Parathyroid adenoma (tissue), 2 donors: ENCODE data around the gene SNX20.

Experiments
- H2AFZ ChIP-seq: fragments of 300-600 bp; sonication (generic); one replicate; pipeline ENCODE4 v1.7.0; 2017; ENCODE audit warnings: antibody characterized with exemption, mild to moderate bottlenecking
- H3K27ac ChIP-seq: fragments of 300-600 bp; sonication (generic); one replicate; pipeline ENCODE4 v1.7.0; 2017
- H3K27me3 ChIP-seq: fragments of 300-600 bp; sonication (generic); one replicate; pipeline ENCODE4 v1.7.0; 2017; ENCODE audit warnings: low read length; ENCODE audit not compliant: control insufficient read depth, insufficient read depth
- H3K36me3 ChIP-seq: fragments of 300-600 bp; sonication (generic); one replicate; pipeline ENCODE4 v1.7.0; 2017; ENCODE audit warnings: low read length; ENCODE audit not compliant: control insufficient read depth, insufficient read depth
- H3K4me1 ChIP-seq: fragments of 300-600 bp; sonication (generic); one replicate; pipeline ENCODE4 v1.7.0; 2017; ENCODE audit warnings: control low read depth
- H3K4me2 ChIP-seq: fragments of 300-600 bp; sonication (generic); one replicate; pipeline ENCODE4 v1.7.0; 2017; ENCODE audit warnings: low read length
- H3K4me3 ChIP-seq: fragments of 300-600 bp; sonication (generic); one replicate; pipeline ENCODE4 v1.7.0; 2017; ENCODE audit warnings: low read depth, low read length
- H3K79me2 ChIP-seq: fragments of 300-600 bp; sonication (generic); one replicate; pipeline ENCODE4 v1.7.0; 2017; ENCODE audit warnings: control low read depth
- H3K9ac ChIP-seq: fragments of 300-600 bp; sonication (generic); one replicate; pipeline ENCODE4 v1.7.0; 2017; ENCODE audit warnings: mild to moderate bottlenecking
- H3K9me3 ChIP-seq: fragments of 300-600 bp; sonication (generic); one replicate; pipeline ENCODE4 v1.7.0; 2017; ENCODE audit warnings: low read length; ENCODE audit not compliant: control insufficient read depth
- TF ChIP-seq, protein P1 (sequence below): fragments of 300-600 bp; sonication (generic); IDR thresholded peaks from one replicate; pipeline ENCODE4 v1.7.0; 2017; ENCODE audit warnings: antibody characterized with exemption, mild to moderate bottlenecking
- donor health status: primary hyperparathyroidism.

The SNX20 gene

GRCh38 chr16:50627419-50627818 lies 53.7 kb downstream of the SNX20 start:
- no peaks in the 10 kb centered on the region for H3K79me2 ChIP-seq
- H3K9me3 ChIP-seq, result no peaks in the 10 kb centered on the region
- no peaks in the 10 kb centered on the region for H3K4me1 ChIP-seq
- H2AFZ ChIP-seq, result no peak overlapping the region
- H3K27me3 ChIP-seq, result no peaks in the 10 kb centered on the region
- no peak overlapping the region for H3K9ac ChIP-seq
- no peaks in the 10 kb centered on the region for H3K36me3 ChIP-seq
- H3K27ac ChIP-seq, result no peak overlapping the region
- H3K4me2 ChIP-seq, result no peak overlapping the region
- TF ChIP-seq, protein P1, sequence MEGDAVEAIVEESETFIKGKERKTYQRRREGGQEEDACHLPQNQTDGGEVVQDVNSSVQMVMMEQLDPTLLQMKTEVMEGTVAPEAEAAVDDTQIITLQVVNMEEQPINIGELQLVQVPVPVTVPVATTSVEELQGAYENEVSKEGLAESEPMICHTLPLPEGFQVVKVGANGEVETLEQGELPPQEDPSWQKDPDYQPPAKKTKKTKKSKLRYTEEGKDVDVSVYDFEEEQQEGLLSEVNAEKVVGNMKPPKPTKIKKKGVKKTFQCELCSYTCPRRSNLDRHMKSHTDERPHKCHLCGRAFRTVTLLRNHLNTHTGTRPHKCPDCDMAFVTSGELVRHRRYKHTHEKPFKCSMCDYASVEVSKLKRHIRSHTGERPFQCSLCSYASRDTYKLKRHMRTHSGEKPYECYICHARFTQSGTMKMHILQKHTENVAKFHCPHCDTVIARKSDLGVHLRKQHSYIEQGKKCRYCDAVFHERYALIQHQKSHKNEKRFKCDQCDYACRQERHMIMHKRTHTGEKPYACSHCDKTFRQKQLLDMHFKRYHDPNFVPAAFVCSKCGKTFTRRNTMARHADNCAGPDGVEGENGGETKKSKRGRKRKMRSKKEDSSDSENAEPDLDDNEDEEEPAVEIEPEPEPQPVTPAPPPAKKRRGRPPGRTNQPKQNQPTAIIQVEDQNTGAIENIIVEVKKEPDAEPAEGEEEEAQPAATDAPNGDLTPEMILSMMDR, result no peak
- no peak overlapping the region for H3K4me3 ChIP-seq

- H3K9me3 ChIP-seq, result no peaks in the 10 kb centered on the region
- no peak overlapping the region for H3K27ac ChIP-seq
- H3K9ac ChIP-seq, result no peak overlapping the region
- no peaks in the 10 kb centered on the region for H3K79me2 ChIP-seq
- no peak overlapping the region for H3K4me3 ChIP-seq
- TF ChIP-seq, protein P1, result no peak
- no peak overlapping the region for H3K4me2 ChIP-seq
- no peaks in the 10 kb centered on the region for H3K27me3 ChIP-seq
- H3K36me3 ChIP-seq, result no peaks in the 10 kb centered on the region
- H2AFZ ChIP-seq, result no peak overlapping the region
- H3K4me1 ChIP-seq, result no peaks in the 10 kb centered on the region
These were observed 54.2 kb downstream of the SNX20 start for GRCh38 chr16:50626868-50627267.

- Histone ChIP-seq H3K36me3 (no peaks in the 10 kb centered on the region), H2AFZ (no peak overlapping the region), H3K79me2 (no peaks in the 10 kb centered on the region), H3K4me3 (no peak overlapping the region), H3K27me3 (no peaks in the 10 kb centered on the region), H3K4me1 (no peaks in the 10 kb centered on the region), H3K9ac (no peak overlapping the region), H3K27ac (no peak overlapping the region), H3K4me2 (no peak overlapping the region), H3K9me3 (no peaks in the 10 kb centered on the region)
- TF ChIP-seq, protein P1, result no peak
These were observed 55.7 kb downstream of the SNX20 start for GRCh38 chr16:50625374-50625773.

GRCh38 chr16:50624449-50624970 lies 56.6 kb downstream of the SNX20 start:
- Histone ChIP-seq H3K9ac (no peak overlapping the region), H2AFZ (no peak overlapping the region), H3K27me3 (no peaks in the 10 kb centered on the region), H3K4me2 (no peak overlapping the region), H3K4me3 (no peak overlapping the region), H3K79me2 (no peaks in the 10 kb centered on the region), H3K36me3 (no peaks in the 10 kb centered on the region), H3K4me1 (no peaks in the 10 kb centered on the region), H3K9me3 (no peaks in the 10 kb centered on the region), H3K27ac (no peak overlapping the region)
- TF ChIP-seq, protein P1, result no peak

DNA sequence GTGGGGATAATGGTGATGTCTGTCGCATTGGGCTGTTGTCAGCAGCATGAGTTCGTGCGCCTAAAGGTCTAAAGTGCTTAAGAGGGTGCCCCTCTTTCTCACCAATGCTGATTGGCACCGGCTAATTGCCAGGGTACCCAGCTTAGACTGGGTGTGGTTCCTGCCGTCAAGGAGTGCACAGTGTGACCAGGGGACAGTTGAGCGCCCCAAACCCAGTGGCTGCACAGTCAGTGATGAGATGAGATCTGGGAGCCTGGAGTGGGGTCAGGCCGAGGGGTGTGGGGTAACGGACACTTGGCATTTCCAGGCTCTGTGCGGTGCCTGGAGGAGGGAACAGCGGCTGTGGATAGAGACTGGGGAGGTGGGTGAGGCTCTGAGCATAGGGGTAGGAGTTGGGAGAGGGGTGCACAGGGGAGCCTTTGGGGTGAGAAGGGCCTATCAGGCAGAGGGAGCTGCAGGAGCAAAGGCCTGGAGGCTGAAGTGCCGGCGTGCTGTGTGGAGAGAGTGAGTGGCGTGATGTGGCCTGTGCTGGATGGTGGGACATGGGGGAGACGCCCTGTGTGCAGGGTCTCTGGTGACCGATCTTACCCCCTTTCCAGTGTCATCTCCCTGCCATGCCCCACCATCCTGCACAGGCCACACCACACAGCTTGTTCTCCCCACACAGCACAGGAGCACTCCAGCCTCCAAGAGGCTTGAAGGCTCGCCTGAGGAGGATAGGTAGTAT lies 58.3 kb downstream of the SNX20 start:
- H3K9me3 ChIP-seq, result no peaks in the 10 kb centered on the region
- no peak overlapping the region for H2AFZ ChIP-seq
- H3K79me2 ChIP-seq, result no peaks in the 10 kb centered on the region
- H3K27me3 ChIP-seq, result no peaks in the 10 kb centered on the region
- H3K36me3 ChIP-seq, result no peaks in the 10 kb centered on the region
- no peak overlapping the region for H3K9ac ChIP-seq
- H3K4me1 ChIP-seq, result no peaks in the 10 kb centered on the region
- H3K4me3 ChIP-seq, result no peak overlapping the region
- TF ChIP-seq, protein P1, result no peak
- no peak overlapping the region for H3K4me2 ChIP-seq
- H3K27ac ChIP-seq, result no peak overlapping the region
